Right renal pelvis (tissue), 4 donors: ENCODE results near the gene ARHGAP10. TPM values are rescaled to one million over a fixed set of nuclear protein-coding genes. Genes with fewer than 3 reads are reported as not detected.
A peak's percentile ranks its signal among the peaks of the same experiment; 100 is the strongest.

Experiments used
- DNase-seq, 4 donors: peaks; one replicate each; pipeline ENCODE4 v3.0.0-alpha.2; 2013; ENCODE audit warnings: low read depth in 4 of 4, low spot score in 3 of 4, missing footprints in 1 of 4
- polyA plus RNA-seq, 4 donors: library from polyadenylated mRNA; unstranded; fragments of 120-200 nt; gene quantifications; one replicate each; pipeline ENCODE4 v1.2.1, GENCODE V29; 2013; ENCODE audit not compliant: insufficient read length in 4 of 4

Gene ARHGAP10
- polyA plus RNA-seq, 4 donors = 19.2 to 21.2 (median 19.8) TPM

- DNase-seq = no peak
Observed at GRCh38 chr4:147941373-147941772, 209.5 kb downstream of the ARHGAP10 start.

- no peak for DNase-seq
Observed at GRCh38 chr4:147942729-147943128, 210.8 kb downstream of the ARHGAP10 start.

GRCh38 chr4:147943159-147943638 is 211.3 kb downstream of the ARHGAP10 start:
- no peak for DNase-seq

- DNase-seq = no peak
Observed at GRCh38 chr4:147944249-147944648, 212.4 kb downstream of the ARHGAP10 start.

GRCh38 chr4:147944670-147945260 is 212.9 kb downstream of the ARHGAP10 start:
- DNase-seq = no peak

GRCh38 chr4:147948336-147948735 is 216.4 kb downstream of the ARHGAP10 start:
- DNase-seq = no peak

- DNase-seq = no peak
Observed at GRCh38 chr4:147950261-147950660, 218.4 kb downstream of the ARHGAP10 start.

GRCh38 chr4:147950841-147951240 is 219.0 kb downstream of the ARHGAP10 start:
- DNase-seq = no peak

GRCh38 chr4:147954850-147955249 is 223.0 kb downstream of the ARHGAP10 start:
- no peak for DNase-seq

- DNase-seq = no peak
Observed at GRCh38 chr4:147955827-147956558, 224.1 kb downstream of the ARHGAP10 start.

- no peak for DNase-seq
Observed at GRCh38 chr4:147957446-147957845, 225.6 kb downstream of the ARHGAP10 start.

- DNase-seq = no peak
Observed at GRCh38 chr4:147958057-147958456, 226.2 kb downstream of the ARHGAP10 start.

GRCh38 chr4:147958489-147959065 is 226.7 kb downstream of the ARHGAP10 start:
- DNase-seq = no peak

GRCh38 chr4:147960971-147961370 is 229.1 kb downstream of the ARHGAP10 start:
- no peak for DNase-seq

- no peak for DNase-seq
Observed at GRCh38 chr4:147963839-147964238, 232.0 kb downstream of the ARHGAP10 start.

GRCh38 chr4:147964266-147964880 is 232.5 kb downstream of the ARHGAP10 start:
- DNase-seq = peak in 2 of 4 donors; percentile 33 to 43

GRCh38 chr4:147965056-147965455 is 233.2 kb downstream of the ARHGAP10 start:
- DNase-seq = no peak

- no peak for DNase-seq
Observed at GRCh38 chr4:147965873-147966272, 234.0 kb downstream of the ARHGAP10 start.

GRCh38 chr4:147968641-147969040 is 236.8 kb downstream of the ARHGAP10 start:
- no peak for DNase-seq

GRCh38 chr4:147969573-147970385 is 237.9 kb downstream of the ARHGAP10 start:
- DNase-seq = no peak
